ENCODE results near the gene HAP1. TPM values are rescaled to one million over a fixed set of nuclear protein-coding genes. Genes with fewer than 3 reads are reported as not detected.

The HAP1 gene, protein sequence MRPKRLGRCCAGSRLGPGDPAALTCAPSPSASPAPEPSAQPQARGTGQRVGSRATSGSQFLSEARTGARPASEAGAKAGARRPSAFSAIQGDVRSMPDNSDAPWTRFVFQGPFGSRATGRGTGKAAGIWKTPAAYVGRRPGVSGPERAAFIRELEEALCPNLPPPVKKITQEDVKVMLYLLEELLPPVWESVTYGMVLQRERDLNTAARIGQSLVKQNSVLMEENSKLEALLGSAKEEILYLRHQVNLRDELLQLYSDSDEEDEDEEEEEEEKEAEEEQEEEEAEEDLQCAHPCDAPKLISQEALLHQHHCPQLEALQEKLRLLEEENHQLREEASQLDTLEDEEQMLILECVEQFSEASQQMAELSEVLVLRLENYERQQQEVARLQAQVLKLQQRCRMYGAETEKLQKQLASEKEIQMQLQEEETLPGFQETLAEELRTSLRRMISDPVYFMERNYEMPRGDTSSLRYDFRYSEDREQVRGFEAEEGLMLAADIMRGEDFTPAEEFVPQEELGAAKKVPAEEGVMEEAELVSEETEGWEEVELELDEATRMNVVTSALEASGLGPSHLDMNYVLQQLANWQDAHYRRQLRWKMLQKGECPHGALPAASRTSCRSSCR
- total RNA-seq (2022) (3.2 and 3.3 TPM in 2 replicates), Bru-seq, nascent RNA (percentile 34 among the genes with signal in this experiment), BruChase-seq, experiment 1, labeled RNA remaining after a 2-hour chase (percentile 41 among the genes with signal in this experiment), BruChase-seq, experiment 2, labeled RNA remaining after a 6-hour chase (percentile 51 among the genes with signal in this experiment)
- long read RNA-seq, partial matches to known transcripts = 0 of 2 reads
- long read RNA-seq, other reads (novel, unspliced or antisense) = 2 of 2 reads

DNA sequence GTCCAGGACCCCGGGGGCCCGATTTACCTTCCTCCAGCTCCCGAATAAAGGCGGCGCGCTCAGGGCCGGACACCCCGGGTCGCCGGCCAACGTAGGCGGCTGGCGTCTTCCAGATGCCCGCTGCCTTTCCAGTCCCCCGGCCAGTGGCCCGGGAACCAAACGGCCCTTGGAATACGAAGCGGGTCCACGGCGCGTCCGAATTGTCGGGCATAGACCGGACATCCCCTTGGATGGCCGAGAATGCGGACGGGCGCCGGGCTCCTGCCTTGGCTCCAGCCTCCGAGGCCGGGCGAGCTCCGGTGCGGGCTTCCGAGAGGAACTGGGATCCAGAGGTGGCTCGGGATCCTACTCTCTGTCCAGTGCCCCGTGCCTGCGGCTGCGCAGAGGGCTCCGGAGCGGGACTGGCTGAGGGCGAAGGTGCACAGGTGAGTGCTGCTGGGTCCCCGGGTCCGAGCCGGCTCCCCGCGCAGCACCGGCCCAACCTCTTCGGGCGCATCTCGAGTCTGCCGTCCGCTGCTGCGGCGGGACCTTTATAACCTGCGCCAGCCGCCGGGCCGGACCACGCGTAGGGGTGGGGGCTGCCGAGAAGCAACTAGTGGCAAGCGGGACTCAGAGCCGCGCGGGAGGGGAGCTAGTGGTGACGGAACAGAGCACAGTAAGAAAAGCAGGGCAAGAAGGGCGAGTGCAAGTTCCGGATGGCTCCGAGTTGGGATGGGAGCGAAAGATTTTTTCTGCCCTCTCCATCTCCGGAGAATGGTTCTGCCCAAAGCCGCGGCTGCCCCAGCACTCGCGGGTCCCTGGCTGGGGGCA, at the start of gene HAP1:
TSS of gene HAP1 (minus strand) at position 505 of the 810 bp plus-strand sequence. CDS start at position 496, 9 bp downstream.
- BruUV-seq (replicated peaks) = TSS peak; percentile 51
- TF ChIP-seq, protein P1, sequence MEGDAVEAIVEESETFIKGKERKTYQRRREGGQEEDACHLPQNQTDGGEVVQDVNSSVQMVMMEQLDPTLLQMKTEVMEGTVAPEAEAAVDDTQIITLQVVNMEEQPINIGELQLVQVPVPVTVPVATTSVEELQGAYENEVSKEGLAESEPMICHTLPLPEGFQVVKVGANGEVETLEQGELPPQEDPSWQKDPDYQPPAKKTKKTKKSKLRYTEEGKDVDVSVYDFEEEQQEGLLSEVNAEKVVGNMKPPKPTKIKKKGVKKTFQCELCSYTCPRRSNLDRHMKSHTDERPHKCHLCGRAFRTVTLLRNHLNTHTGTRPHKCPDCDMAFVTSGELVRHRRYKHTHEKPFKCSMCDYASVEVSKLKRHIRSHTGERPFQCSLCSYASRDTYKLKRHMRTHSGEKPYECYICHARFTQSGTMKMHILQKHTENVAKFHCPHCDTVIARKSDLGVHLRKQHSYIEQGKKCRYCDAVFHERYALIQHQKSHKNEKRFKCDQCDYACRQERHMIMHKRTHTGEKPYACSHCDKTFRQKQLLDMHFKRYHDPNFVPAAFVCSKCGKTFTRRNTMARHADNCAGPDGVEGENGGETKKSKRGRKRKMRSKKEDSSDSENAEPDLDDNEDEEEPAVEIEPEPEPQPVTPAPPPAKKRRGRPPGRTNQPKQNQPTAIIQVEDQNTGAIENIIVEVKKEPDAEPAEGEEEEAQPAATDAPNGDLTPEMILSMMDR (IDR thresholded peaks at IDR 0.05; ENCODE audit: insufficient read depth in 1 of 2, low read depth in 1 of 2, low read length in 1 of 2, severe bottlenecking in 1 of 2, unreplicated experiment in 1 of 2) = no peak
- intact Hi-C loops (cut with micrococcal nuclease; ENCODE audit: unreplicated experiment) = no loop called here

DNA sequence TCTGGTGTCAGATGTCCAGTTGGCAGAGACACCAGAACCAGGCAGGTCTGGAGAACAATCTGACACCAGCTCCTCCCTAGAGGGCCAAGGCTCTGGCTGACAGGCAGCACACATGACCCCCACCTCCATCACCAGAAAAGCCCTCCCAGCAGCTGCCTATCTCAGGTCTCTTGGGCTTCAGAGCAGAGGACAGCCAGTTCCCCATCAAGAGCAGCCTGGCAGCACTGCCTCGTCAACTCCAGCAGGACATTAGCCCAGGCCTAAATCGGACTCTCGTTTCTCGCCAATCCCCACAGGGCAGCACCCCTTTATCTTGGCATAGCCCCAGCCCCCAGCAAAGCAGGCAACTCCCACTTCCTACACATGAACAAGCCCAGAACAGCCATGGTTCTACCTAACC, 47.7 kb upstream of the HAP1 start:
- H3K27me3 ChIP-seq (replicated peaks; ENCODE audit: control insufficient read depth, insufficient read depth, low read length) = no peaks in the 10 kb centered on the region
- TF ChIP-seq, protein P1 (IDR thresholded peaks at IDR 0.05; ENCODE audit: insufficient read depth in 1 of 2, low read depth in 1 of 2, low read length in 1 of 2, severe bottlenecking in 1 of 2, unreplicated experiment in 1 of 2) = no peak
- H3K4me1 ChIP-seq = peaks cover 34% of the 10 kb centered on the region
- H3K4me3 Mint-ChIP-seq (ENCODE audit: unreplicated experiment) = no peak overlapping the region
- ChIA-PET CTCF (interaction anchor here (0.7 kb wide), 1 partner anchor 88 kb away, joined by 5 read pairs; no protein-coding TSS in a partner anchor), POLR2A (interaction anchor here (0.5 to 1.3 kb wide), 2 partner anchors 9 to 11 kb away, joined by 3 to 4 read pairs; no protein-coding TSS in a partner anchor)
- intact Hi-C loops (cut with micrococcal nuclease; ENCODE audit: unreplicated experiment) = no loop called here
- no peak for DNase-seq
- peaks cover 4% of the 10 kb centered on the region for H3K36me3 ChIP-seq (ENCODE audit: control insufficient read depth, insufficient read depth, low read length)
- H3K27ac Mint-ChIP-seq (ENCODE audit: unreplicated experiment) = peak overlapping the region; percentile 0
- peaks cover 16% of the 10 kb centered on the region for H3K4me1 Mint-ChIP-seq (ENCODE audit: low read depth, unreplicated experiment)
- peaks cover 98% of the 10 kb centered on the region for H3K36me3 Mint-ChIP-seq (ENCODE audit: insufficient read depth, unreplicated experiment)
- H3K4me3 ChIP-seq (ENCODE audit: low read depth, low read length) = no peak overlapping the region
- no peaks in the 10 kb centered on the region for H3K27me3 Mint-ChIP-seq (ENCODE audit: insufficient read depth, unreplicated experiment)
- BruUV-seq (replicated peaks) = no TSS peak
- no peaks in the 10 kb centered on the region for H3K9me3 Mint-ChIP-seq (ENCODE audit: unreplicated experiment)
- no peaks in the 10 kb centered on the region for H3K9me3 ChIP-seq

More for the DNA sequence above, at the start of gene HAP1:
- H3K36me3 Mint-ChIP-seq (ENCODE audit: insufficient read depth, unreplicated experiment) = peaks cover 4% of the 10 kb centered on the region
- H3K27ac Mint-ChIP-seq (ENCODE audit: unreplicated experiment) = peak within 1 kb of the TSS; percentile 60
- H3K4me3 Mint-ChIP-seq (ENCODE audit: unreplicated experiment) = peak within 1 kb of the TSS; percentile 82
- Histone ChIP-seq H3K9me3 (no peaks in the 10 kb centered on the region), H3K4me1 (peaks cover 23% of the 10 kb centered on the region), H3K27me3 (replicated peaks; ENCODE audit: control insufficient read depth, insufficient read depth, low read length) (no peaks in the 10 kb centered on the region; the same call in none of the 2 replicates), H3K4me3 (ENCODE audit: low read depth, low read length) (peak within 1 kb of the TSS; percentile 73), H3K36me3 (ENCODE audit: control insufficient read depth, insufficient read depth, low read length) (no peaks in the 10 kb centered on the region)
- DNase-seq = peak; percentile 73 to 84
- peaks cover 14% of the 10 kb centered on the region for H3K4me1 Mint-ChIP-seq (ENCODE audit: low read depth, unreplicated experiment)
- CTCF ChIA-PET = no interaction called here
- POLR2A ChIA-PET = interaction anchor here (0.5 to 1.9 kb wide), 8 partner anchors 39 to 316 kb away, joined by 3 to 11 read pairs (median 4); partner anchors contain the start of genes CNP, EIF1 and KLHL11
- peaks cover 15% of the 10 kb centered on the region for H3K27me3 Mint-ChIP-seq (ENCODE audit: insufficient read depth, unreplicated experiment)
- no peaks in the 10 kb centered on the region for H3K9me3 Mint-ChIP-seq (ENCODE audit: unreplicated experiment)

All from Caco-2 (cell line).